Neural cell (in vitro differentiated cells): ENCODE measurements around the gene NELL1.

ENCODE experiments used
- EP300 ChIP-seq: fragments of 450-650 bp; conservative IDR thresholded peaks from 2 replicates; pipeline ENCODE4 v1.6.1; 2014; ENCODE audit warnings: antibody characterized with exemption, mild to moderate bottlenecking, moderate library complexity; ENCODE audit not compliant: poor library complexity, severe bottlenecking
- EZH2 ChIP-seq: fragments of 200-600, 300-800 bp; shearing (Covaris generic), sonication (generic); IDR thresholded peaks from 2 replicates; pipeline ENCODE4 v1.6.1; 2014; ENCODE audit warnings: antibody characterized with exemption, low read length, borderline replicate concordance, mild to moderate bottlenecking; ENCODE audit not compliant: insufficient read depth, poor library complexity, severe bottlenecking
- RAD21 ChIP-seq: fragments of 450-650 bp; conservative IDR thresholded peaks from 2 replicates; pipeline ENCODE4 v1.6.1; 2014; ENCODE audit warnings: antibody characterized with exemption, mild to moderate bottlenecking, moderate library complexity
- TF ChIP-seq, protein P1 (sequence below): IDR thresholded peaks from 2 replicates; pipeline ENCODE4 v1.6.1; 2012; ENCODE audit warnings: borderline replicate concordance
- TF ChIP-seq, protein P2 (sequence below): fragments of 450-650 bp; IDR thresholded peaks from 2 replicates; pipeline ENCODE4 v1.5.1; 2014; ENCODE audit warnings: antibody characterized with exemption, mild to moderate bottlenecking, moderate library complexity; ENCODE audit not compliant: poor library complexity, severe bottlenecking

DNA sequence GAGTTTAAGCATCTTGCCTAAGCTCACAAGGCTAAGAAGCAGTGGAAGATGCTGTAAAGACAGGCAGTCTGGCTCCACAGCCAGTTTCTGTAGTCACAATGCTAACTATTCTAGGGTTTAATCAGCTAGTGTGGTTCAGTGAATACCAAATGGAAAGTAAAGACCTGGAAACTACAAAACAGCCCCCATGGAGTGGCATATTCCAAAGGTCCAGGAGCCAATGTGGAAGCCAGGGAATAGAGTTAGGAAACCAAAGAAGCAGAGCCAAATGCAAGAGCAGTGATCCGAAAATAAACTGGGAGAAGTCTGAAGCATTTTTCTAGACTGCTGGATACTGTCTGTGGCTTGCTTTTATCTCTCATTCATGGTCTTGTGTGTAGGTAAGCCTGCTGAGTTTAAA, 792.3 kb downstream of the NELL1 start:
- TF ChIP-seq, protein P1, sequence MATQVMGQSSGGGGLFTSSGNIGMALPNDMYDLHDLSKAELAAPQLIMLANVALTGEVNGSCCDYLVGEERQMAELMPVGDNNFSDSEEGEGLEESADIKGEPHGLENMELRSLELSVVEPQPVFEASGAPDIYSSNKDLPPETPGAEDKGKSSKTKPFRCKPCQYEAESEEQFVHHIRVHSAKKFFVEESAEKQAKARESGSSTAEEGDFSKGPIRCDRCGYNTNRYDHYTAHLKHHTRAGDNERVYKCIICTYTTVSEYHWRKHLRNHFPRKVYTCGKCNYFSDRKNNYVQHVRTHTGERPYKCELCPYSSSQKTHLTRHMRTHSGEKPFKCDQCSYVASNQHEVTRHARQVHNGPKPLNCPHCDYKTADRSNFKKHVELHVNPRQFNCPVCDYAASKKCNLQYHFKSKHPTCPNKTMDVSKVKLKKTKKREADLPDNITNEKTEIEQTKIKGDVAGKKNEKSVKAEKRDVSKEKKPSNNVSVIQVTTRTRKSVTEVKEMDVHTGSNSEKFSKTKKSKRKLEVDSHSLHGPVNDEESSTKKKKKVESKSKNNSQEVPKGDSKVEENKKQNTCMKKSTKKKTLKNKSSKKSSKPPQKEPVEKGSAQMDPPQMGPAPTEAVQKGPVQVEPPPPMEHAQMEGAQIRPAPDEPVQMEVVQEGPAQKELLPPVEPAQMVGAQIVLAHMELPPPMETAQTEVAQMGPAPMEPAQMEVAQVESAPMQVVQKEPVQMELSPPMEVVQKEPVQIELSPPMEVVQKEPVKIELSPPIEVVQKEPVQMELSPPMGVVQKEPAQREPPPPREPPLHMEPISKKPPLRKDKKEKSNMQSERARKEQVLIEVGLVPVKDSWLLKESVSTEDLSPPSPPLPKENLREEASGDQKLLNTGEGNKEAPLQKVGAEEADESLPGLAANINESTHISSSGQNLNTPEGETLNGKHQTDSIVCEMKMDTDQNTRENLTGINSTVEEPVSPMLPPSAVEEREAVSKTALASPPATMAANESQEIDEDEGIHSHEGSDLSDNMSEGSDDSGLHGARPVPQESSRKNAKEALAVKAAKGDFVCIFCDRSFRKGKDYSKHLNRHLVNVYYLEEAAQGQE: no peak
- TF ChIP-seq EP300 (no peak), EZH2 (no peak), RAD21 (no peak)
- TF ChIP-seq, protein P2, sequence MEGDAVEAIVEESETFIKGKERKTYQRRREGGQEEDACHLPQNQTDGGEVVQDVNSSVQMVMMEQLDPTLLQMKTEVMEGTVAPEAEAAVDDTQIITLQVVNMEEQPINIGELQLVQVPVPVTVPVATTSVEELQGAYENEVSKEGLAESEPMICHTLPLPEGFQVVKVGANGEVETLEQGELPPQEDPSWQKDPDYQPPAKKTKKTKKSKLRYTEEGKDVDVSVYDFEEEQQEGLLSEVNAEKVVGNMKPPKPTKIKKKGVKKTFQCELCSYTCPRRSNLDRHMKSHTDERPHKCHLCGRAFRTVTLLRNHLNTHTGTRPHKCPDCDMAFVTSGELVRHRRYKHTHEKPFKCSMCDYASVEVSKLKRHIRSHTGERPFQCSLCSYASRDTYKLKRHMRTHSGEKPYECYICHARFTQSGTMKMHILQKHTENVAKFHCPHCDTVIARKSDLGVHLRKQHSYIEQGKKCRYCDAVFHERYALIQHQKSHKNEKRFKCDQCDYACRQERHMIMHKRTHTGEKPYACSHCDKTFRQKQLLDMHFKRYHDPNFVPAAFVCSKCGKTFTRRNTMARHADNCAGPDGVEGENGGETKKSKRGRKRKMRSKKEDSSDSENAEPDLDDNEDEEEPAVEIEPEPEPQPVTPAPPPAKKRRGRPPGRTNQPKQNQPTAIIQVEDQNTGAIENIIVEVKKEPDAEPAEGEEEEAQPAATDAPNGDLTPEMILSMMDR: no peak
